ENCODE measurements around the gene CFAP61. TPM values are rescaled to one million over a fixed set of nuclear protein-coding genes. Genes with fewer than 3 reads are reported as not detected.

CFAP61 gene
- total RNA-seq, 1 experiment from 2014 or later: not detected

DNA sequence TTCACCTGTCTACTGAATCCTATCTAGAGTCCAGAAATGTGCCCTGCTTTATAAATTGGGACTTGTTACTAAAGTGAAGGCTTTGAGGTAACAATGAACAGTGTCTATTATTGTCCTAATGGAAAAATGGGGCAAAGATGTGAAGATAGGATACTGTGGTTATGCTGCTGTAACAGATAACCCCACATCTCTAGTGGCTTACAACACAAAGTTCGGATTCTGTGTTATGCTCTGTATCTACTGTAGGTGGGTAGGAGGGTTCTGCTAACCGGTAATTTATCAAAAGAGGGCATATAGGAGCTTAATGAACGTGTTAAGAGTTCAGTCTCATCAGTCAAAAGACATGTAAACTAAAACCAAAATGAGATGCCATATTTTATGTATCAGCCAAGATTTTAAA lies 28.9 kb upstream of the CFAP61 start:
- Histone ChIP-seq H3K79me2 (ENCODE audit: low read length) (peaks cover 99% of the 10 kb centered on the region), H3K36me3 (ENCODE audit: low read depth, low read length) (peaks cover 53% of the 10 kb centered on the region), H3K9me3 (ENCODE audit: low read length) (no peaks in the 10 kb centered on the region), H2AFZ (ENCODE audit: low read length) (no peak overlapping the region), H3K27me3 (ENCODE audit: low read length) (no peaks in the 10 kb centered on the region), H3K9me2 (replicated peaks; ENCODE audit: low read length) (no peaks in the 10 kb centered on the region), H3K4me1 (ENCODE audit: insufficient read depth, low read length) (peaks cover 23% of the 10 kb centered on the region), H3K27ac (ENCODE audit: low read length) (no peak overlapping the region), H3K4me3 (ENCODE audit: low read length) (no peak overlapping the region), H3K4me2 (ENCODE audit: low read length) (no peak overlapping the region), H3K9ac (ENCODE audit: low read length) (no peak overlapping the region), H4K20me1 (ENCODE audit: low read length) (peaks cover 36% of the 10 kb centered on the region), H3F3A (ENCODE audit: low read length, unreplicated experiment) (no peaks in the 10 kb centered on the region)
- intact Hi-C loops (cut with micrococcal nuclease): no loop called here
- TF ChIP-seq, protein P1, sequence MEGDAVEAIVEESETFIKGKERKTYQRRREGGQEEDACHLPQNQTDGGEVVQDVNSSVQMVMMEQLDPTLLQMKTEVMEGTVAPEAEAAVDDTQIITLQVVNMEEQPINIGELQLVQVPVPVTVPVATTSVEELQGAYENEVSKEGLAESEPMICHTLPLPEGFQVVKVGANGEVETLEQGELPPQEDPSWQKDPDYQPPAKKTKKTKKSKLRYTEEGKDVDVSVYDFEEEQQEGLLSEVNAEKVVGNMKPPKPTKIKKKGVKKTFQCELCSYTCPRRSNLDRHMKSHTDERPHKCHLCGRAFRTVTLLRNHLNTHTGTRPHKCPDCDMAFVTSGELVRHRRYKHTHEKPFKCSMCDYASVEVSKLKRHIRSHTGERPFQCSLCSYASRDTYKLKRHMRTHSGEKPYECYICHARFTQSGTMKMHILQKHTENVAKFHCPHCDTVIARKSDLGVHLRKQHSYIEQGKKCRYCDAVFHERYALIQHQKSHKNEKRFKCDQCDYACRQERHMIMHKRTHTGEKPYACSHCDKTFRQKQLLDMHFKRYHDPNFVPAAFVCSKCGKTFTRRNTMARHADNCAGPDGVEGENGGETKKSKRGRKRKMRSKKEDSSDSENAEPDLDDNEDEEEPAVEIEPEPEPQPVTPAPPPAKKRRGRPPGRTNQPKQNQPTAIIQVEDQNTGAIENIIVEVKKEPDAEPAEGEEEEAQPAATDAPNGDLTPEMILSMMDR (conservative IDR thresholded peaks at IDR 0.05; ENCODE audit: low read depth, low read length): no peak
- TF ChIP-seq EZH2 (IDR thresholded peaks at IDR 0.05; ENCODE audit: low read length, unreplicated experiment) (no peak), EZH2phosphoT487 (IDR thresholded peaks at IDR 0.05; ENCODE audit: borderline replicate concordance, low read length) (no peak)
- BruUV-seq (replicated peaks): no TSS peak
- ChIA-PET POLR2A (ENCODE audit: unreplicated experiment) (no interaction called here), CTCF (no interaction called here)
- DNase-seq (no peak), ATAC-seq (no peak)

DNA sequence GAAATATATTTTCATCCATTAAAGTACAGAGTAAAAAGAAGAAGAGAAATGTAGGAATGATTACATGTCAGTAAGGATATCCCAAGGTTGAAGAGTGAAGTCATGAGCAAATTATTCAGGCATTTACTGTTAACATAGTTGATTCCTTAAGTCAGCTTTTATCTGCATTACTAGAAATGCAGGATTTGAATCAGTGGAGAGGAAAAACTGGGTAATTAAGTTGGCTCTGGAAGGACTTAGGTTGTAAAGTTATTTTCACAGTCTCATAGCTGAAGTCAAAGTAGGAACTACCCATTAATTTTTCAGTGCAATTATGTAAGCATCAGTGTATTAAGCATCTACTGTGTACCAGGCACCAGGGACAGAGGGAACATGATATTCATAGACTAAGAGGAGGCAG lies 27.4 kb upstream of the CFAP61 start:
- Histone ChIP-seq H3K9me3 (ENCODE audit: low read length) (no peaks in the 10 kb centered on the region), H3K79me2 (ENCODE audit: low read length) (peaks cover 92% of the 10 kb centered on the region), H2AFZ (ENCODE audit: low read length) (no peak overlapping the region), H3K9ac (ENCODE audit: low read length) (no peak overlapping the region), H3K9me2 (replicated peaks; ENCODE audit: low read length) (no peaks in the 10 kb centered on the region), H4K20me1 (ENCODE audit: low read length) (peaks cover 23% of the 10 kb centered on the region), H3K27ac (ENCODE audit: low read length) (no peak overlapping the region), H3K4me1 (ENCODE audit: insufficient read depth, low read length) (peaks cover 7% of the 10 kb centered on the region), H3K4me2 (ENCODE audit: low read length) (no peak overlapping the region), H3F3A (ENCODE audit: low read length, unreplicated experiment) (no peaks in the 10 kb centered on the region), H3K36me3 (ENCODE audit: low read depth, low read length) (peaks cover 54% of the 10 kb centered on the region), H3K4me3 (ENCODE audit: low read length) (no peak overlapping the region), H3K27me3 (ENCODE audit: low read length) (no peaks in the 10 kb centered on the region)
- TF ChIP-seq EZH2phosphoT487 (IDR thresholded peaks at IDR 0.05; ENCODE audit: borderline replicate concordance, low read length): no peak
- TF ChIP-seq, protein P1 (conservative IDR thresholded peaks at IDR 0.05; ENCODE audit: low read depth, low read length): no peak
- TF ChIP-seq EZH2 (IDR thresholded peaks at IDR 0.05; ENCODE audit: low read length, unreplicated experiment): no peak
- no TSS peak for BruUV-seq (replicated peaks)
- CTCF ChIA-PET: no interaction called here
- POLR2A ChIA-PET (ENCODE audit: unreplicated experiment): no interaction called here
- DNase-seq (no peak), ATAC-seq (no peak)
- intact Hi-C loops (cut with micrococcal nuclease): no loop called here

DNA sequence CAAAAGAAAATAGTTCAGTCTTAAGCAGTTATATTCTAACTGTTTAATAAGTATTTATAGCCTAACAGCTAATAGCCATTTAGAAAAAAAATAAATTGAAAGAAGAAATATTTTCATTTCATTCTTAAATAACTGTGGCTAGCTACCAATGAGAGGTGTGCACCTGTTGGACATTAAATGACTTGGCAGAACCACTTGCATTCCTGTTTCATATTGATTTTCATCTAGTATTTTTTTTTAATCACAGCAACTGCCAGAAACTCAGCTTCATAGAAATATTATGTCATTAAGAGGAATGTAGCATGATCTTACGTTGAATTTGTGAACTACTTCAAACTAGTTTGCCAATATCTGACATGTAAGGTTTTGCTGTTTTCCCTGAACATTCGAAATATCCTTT lies 25.0 kb upstream of the CFAP61 start:
- ATAC-seq: no peak
- ChIA-PET CTCF (no interaction called here), POLR2A (ENCODE audit: unreplicated experiment) (no interaction called here)

More for the DNA sequence above, 25.0 kb upstream of the CFAP61 start:
- intact Hi-C loops (cut with micrococcal nuclease): no loop called here
- Histone ChIP-seq H3K9me3 (ENCODE audit: low read length) (no peaks in the 10 kb centered on the region), H3K4me3 (ENCODE audit: low read length) (no peak overlapping the region), H2AFZ (ENCODE audit: low read length) (no peak overlapping the region), H3K79me2 (ENCODE audit: low read length) (peaks cover 70% of the 10 kb centered on the region), H3K27me3 (ENCODE audit: low read length) (no peaks in the 10 kb centered on the region), H4K20me1 (ENCODE audit: low read length) (peaks cover 18% of the 10 kb centered on the region), H3K4me2 (ENCODE audit: low read length) (no peak overlapping the region), H3K9me2 (replicated peaks; ENCODE audit: low read length) (no peaks in the 10 kb centered on the region), H3K4me1 (ENCODE audit: insufficient read depth, low read length) (no peaks in the 10 kb centered on the region), H3K9ac (ENCODE audit: low read length) (no peak overlapping the region), H3K36me3 (ENCODE audit: low read depth, low read length) (peaks cover 71% of the 10 kb centered on the region), H3K27ac (ENCODE audit: low read length) (no peak overlapping the region), H3F3A (ENCODE audit: low read length, unreplicated experiment) (peaks cover 3% of the 10 kb centered on the region)
- DNase-seq: no peak
- no TSS peak for BruUV-seq (replicated peaks)
- TF ChIP-seq EZH2phosphoT487 (IDR thresholded peaks at IDR 0.05; ENCODE audit: borderline replicate concordance, low read length) (no peak), EZH2 (IDR thresholded peaks at IDR 0.05; ENCODE audit: low read length, unreplicated experiment) (no peak)
- TF ChIP-seq, protein P1 (conservative IDR thresholded peaks at IDR 0.05; ENCODE audit: low read depth, low read length): no peak
